AG09319 (cell line): Measurements from ENCODE around the gene OR2T2.
"Not testable (repeated sequence)": the region's sequence is repeated elsewhere in the genome, so short reads cannot be mapped to it uniquely, and the experiment has no call there.

ENCODE experiments used
- DNase-seq: peaks from one replicate; pipeline ENCODE4 v3.0.0-alpha.2; 2010; ENCODE audit warnings: low read depth; ENCODE audit errors: extremely low read depth
- TF ChIP-seq, protein P1 (sequence below): IDR thresholded peaks from 2 replicates; pipeline ENCODE4 v1.5.1; 2011; ENCODE audit warnings: low read depth, mild to moderate bottlenecking, inconsistent platforms, low read length, moderate library complexity

OR2T2 gene

DNA sequence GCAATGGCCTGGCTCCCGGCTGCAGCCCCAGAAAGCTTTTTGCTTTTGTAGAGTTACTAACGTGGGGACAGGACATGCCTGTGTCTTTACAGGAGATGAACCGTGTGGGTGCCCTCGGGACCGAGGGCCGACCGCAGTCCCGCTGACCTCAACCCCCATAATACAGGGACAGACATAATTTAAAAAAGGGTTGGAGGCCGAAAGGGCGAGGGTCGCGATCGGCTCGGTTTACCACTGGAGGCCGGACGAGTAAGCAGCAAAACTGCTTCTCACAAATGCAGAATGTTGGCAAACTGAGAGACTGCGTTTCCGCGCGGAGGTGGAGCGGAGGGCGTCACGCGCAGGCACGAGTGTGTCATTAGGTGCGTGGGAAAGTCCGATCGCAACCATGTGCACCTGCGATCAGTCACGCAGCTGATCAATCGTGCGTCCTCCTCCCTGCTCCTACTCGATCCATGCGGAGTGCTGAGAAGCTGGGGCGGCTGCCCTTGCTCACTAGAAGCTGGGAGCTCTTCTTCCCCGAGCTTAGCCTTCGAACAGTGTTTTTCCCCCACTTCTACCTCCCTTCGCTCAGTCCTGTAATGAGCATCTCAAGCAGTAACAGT, 11.5 kb upstream of the OR2T2 start:
- DNase-seq, result not testable (repeated sequence)

DNA sequence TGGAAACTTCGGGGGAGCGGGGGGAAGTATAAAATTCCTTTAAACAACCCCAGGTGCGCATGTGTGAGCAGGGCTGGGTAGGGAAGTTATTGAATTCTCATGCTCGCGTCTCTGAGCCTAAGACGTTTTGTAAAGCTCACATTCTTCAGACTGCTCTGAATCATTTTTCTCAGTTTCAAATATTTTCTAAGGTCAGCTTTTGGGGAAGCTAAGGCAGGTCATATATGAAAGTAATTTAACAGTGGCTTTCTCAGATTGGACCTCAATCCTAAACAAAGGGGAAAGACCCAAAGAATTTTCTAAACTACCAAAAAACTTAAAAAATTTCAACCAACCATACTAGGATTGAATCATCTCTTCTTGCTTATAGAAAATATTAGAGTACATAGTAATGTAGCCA, 10.5 kb upstream of the OR2T2 start:
- DNase-seq, result not testable (repeated sequence)

DNA sequence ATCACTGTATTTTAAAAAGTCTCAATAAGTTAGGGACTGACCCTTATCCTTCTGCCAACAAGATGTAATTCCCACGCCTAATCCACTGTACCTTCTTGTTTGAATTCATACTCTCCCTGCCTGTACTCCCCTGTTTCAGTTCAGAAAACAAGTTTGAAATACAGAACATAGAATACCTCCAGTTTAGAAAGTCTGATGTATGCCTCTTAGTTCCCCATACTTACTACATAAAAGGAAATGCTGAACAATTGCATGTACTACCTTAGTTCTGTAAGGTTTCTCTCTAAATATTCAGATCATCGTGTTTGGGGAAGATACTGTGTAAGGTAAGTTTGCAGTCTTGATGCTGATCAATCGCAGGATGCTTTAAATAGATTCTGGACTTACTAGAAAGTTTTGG, 9.1 kb upstream of the OR2T2 start:
- DNase-seq, result not testable (repeated sequence)

DNA sequence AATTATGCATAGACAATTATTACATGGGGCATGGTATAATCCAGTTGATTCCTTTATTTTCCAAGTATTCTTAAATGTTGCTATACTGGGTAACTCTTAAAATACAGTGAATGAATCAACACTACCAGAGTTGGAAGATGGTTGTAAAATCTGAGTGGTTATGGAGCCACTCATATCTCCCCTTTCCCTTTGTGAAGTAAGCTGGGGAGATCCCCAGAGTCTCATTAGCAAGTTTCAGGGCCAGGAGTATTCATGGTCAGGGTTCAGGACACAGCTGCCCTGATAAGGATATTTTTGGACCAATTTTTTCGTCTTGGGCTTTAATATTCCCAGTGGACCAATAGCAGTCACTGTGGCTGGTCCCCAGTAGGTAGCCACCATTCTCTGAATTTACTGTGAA, 6.8 kb upstream of the OR2T2 start:
- not testable (repeated sequence) for DNase-seq

DNA sequence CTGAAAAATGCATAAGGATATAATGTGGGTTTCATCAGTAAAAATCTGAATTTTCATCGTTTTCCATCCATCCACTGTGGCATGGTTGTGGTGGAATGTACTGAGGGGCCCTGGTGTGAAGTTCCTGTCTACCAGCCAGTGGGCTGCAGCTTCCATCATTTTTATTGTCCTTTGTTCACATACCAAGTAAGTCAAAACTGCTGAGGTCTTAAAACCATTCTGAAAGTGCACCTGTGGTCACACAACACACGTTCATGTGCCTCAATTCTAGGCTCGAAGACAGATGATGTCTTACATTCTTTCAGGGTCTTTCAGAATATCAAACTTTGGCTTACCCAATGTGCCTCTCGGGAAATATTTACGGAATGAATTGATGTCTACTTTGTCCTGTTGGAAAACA, 6.2 kb upstream of the OR2T2 start:
- DNase-seq, result not testable (repeated sequence)

DNA sequence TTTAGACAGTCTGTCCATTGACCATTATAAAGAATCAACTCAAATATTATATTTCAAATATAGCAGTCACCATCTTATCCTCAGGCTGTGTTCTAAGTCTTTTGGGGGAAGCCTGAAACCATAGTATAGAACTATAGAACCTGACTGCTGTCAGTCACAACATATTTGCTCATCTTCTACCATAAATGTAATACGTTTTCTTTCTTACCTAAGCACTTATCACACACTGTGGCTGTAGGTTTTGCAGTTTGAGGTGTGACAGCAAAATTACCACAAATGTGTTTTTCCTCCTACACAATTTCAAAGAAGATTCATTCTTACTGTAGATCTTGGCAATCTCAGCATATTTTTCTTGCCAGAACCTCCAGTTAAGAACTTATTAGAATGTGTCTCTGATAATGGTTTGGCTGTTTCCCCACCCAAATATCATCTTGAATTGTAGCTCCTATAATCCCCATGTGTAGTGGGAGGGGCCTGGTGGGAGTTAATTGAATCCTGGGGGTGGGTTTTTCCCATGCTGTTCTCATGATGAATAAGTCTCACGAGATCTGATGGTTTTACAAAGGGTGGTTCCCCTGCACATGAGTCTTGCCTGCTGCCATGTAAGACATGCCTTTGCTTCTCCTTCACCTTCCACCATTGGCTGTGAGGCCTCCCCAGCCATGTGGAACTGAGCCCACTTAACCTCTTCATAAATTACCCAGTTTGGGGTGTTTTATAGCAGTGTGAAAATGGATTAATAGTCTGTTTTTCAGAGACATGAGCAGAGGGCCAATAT, 2.7 kb upstream of the OR2T2 start:
- not testable (repeated sequence) for DNase-seq

DNA sequence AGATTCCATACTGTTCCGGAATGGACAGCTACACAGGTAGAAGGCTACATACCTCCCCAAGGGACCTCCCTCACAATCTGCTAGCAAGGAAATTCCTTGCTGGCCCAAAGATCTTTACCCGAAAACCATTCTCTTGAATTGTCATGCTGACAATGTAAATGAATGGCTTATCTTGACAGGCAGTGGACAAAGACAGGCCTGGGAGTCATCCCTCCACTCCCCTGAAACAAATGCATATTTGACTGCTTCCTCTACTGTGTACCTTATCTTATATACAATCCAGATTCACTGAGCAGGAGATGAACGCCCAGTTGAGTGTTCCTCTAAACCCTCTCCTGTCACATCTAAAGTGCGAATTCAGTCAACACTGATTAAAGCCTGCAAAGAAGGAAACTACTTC, 834 bp upstream of the OR2T2 start:
- DNase-seq, result not testable (repeated sequence)

DNA sequence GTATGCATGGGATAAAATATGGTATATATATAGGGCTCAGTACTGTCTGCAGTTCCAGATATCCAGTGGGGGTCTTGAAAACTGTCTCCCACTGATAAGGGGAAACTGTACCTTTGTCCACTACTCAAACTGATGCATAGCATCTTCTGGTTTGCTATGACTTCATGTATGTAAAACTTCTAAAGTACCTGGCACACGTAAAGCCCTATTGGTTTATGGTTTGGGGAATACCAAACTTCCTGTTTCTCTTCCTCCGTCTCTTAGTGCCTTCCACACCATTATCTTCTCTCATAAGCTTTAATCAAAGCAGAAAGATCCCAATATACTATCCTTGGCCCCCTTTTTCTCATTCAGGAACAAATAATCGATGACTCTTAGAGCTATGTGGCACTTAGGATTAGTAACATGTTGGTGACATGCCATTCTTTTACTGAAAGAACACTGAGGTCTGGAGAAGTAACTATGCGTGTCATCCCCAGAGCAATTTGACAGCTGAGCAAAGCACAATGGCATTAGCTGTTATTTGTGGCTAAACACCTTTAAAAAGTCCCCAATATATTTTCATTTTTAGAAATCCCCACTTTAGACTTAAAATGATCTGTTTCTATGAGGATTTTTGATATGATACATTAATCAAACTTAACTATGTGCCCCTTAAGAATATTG, 3.1 kb downstream of the OR2T2 start:
- not testable (repeated sequence) for DNase-seq

DNA sequence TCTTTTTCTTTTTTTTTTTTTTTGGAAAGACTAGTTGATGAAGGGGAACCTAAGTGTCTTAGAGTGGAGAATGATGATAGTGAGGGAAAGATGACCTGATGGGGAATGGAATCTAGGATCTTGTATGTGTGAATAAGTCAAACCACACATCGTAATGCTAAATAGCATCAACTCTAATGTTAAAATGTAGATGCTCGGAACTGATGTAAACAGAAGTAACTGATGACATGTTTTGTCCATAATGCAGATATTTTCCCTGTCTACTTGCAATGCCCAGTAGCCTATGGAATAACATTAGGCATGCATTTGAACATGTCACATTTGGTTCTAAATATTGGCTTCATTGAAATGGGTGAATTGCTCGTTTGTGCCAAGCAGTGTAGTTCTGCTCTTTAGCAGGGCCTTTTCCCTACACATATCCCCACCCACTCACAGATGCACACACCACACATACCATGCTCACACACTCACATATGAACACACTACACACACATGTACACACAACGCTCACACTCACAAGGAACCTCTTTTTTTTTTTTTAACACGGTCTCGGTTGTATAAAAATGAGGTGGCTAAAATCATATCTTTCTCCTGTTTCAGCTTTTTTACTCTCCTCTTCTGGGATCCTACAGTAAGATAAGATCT, 4.5 kb downstream of the OR2T2 start:
- not testable (repeated sequence) for DNase-seq

DNA sequence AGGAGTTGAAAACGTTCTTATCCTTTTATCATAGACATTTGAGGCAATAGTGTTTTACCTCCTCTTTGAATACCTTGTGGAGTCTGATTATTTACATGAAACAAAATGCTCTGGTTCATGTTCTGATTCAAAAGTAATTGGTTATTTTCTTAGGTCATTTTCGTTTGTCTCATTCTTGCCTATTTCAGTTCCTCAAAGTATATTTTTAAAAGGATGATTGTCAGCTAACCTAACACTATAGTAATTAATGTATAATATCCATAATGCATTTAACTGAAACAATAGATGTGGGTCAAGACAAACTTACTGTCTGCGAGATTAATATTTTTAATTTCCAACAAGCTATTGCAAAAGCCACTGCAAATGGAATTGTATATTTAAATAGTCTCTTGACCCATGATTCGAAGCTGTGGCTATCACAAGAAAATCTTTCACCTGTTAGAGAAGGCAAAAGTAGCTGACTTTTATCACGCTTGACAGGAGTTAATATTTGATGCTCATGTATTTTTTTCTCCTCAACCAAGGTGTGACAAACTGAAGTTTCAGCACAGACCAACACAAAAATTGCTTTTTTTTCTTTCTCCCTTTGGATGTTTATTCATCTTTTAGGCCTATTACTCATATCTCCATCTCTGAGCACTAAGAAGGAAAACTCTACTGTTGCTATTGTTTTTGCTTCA, 5.2 kb downstream of the OR2T2 start:
- not testable (repeated sequence) for DNase-seq

DNA sequence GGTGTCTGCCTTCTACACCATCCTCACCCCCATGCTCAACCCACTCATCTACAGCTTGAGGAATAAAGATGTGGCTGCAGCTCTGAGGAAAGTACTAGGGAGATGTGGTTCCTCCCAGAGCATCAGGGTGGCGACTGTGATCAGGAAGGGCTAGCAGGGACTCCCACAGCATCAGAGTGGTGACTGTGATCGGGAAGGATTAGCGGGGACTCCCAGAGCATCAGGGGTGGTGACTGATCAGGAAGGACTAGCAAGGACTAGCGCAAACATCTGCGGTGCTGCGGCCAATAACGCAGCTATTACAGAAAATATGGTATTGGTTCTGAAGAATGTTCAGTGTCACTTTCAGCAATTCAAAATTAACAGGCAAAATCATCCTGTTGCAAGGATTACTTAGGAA, 8.2 kb downstream of the OR2T2 start:
- not testable (repeated sequence) for DNase-seq

DNA sequence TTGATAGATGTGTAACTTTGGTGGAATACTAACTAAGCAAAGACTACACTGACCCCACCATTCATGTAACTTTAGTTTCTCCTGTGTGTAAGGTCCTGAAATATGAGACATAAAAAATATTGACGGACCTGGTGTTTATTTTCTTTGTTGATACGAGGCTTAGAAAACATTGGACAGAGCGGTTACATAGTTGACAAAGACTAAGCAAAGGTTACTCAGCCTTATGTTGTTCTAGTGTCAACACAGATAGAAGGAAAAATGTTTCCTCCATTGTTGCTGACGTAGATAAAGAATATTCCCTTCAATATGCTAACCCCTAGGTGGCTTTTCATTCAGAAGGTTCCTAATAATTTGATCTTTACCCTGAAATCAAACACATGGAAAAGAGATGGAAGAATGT, 9.6 kb downstream of the OR2T2 start:
- not testable (repeated sequence) for DNase-seq

DNA sequence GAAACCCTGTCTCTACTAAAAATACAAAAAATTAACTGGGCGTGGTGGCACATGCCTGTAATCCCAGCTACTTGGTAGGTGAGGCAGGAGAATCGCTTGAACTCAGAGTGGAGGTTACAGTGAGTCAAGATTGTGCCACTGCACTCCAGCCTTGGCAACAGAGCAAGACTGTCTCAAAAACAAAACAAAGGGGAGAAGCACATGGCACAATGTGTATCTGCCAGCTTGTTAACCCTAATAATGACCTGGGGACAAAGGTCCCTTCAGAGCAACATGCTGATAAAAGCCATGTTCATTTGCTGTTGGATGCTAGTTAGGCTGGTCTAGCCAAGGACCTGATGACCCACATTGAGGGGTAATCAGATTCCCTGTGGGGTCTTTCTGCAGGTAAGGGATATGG, 11.2 kb downstream of the OR2T2 start:
- DNase-seq, result not testable (repeated sequence)

DNA sequence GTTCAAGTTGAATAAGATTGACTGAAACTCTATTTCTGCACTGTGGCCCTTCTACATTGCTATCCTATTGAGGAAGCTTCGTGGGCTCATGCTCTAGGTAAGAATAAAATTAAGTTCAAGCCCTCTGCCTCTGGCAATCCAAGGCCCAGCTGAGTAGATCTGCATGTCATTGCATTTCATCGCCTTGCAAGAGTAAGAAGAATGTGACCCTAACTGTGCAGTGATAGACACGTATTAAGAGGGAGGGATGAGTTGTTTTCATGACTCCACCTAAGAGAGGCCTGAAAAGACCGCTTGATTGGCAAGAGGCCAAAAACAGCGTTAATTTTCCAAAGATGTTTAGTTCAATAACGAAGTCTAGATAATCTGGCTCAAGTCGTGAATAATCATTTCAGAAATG, 13.7 kb downstream of the OR2T2 start:
- not testable (repeated sequence) for DNase-seq

DNA sequence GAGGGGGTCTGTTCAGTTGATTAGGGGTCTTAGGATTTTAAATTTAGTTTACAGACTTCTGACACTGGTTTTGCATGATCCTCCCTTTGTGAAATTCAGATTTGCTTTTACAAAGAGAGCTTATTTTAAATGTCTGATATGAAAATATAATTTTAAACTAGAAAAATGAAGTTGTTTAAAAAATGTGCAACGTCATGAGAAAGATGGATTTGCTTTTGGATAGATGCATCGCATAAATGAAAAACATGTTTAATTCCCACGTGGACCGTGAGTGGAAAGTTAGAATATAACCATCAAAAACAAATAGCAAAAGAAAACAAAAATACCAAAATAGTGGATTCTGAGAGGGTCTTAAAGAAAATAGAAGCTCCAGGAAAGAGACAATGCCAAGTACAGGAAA, 25.7 kb downstream of the OR2T2 start:
- TF ChIP-seq, protein P1, sequence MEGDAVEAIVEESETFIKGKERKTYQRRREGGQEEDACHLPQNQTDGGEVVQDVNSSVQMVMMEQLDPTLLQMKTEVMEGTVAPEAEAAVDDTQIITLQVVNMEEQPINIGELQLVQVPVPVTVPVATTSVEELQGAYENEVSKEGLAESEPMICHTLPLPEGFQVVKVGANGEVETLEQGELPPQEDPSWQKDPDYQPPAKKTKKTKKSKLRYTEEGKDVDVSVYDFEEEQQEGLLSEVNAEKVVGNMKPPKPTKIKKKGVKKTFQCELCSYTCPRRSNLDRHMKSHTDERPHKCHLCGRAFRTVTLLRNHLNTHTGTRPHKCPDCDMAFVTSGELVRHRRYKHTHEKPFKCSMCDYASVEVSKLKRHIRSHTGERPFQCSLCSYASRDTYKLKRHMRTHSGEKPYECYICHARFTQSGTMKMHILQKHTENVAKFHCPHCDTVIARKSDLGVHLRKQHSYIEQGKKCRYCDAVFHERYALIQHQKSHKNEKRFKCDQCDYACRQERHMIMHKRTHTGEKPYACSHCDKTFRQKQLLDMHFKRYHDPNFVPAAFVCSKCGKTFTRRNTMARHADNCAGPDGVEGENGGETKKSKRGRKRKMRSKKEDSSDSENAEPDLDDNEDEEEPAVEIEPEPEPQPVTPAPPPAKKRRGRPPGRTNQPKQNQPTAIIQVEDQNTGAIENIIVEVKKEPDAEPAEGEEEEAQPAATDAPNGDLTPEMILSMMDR, result no peak
- DNase-seq, result no peak

DNA sequence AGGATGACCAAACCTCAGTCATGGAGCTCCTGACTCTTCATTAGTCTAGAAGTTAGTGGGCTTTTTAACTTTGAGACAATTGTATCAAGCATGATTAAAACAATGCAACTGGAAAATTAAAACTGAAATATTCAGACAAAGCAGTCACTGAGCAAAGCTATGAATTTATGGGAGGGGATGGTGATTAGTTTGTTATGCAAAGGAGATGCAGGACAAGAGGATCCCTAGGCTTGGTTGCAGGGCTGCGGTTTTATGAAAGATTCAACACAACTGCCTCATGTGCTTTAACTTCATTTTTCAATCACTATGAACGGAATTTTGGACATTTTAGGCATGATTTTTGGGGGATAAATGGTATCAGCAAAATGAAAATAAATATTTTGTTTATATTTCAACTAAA, 26.7 kb downstream of the OR2T2 start:
- DNase-seq, result not testable (repeated sequence)

DNA sequence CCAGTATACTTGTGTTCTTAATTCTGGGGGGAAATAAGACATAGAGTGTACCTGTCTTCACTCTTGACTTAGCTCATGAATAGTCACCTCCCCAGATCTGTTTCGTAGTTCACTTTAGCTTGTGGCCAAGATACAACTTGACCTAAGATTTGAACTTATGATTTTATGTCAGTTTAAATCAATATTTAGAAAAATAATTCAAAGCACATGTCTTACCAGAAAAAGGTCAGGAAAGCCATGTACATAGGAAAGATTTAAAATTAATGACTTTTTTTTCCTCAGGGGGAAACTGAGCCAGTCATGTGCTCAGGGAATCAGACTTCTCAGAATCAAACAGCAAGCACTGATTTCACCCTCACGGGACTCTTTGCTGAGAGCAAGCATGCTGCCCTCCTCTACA, 27.6 kb downstream of the OR2T2 start, which contains the start of gene OR2T3:
Gene OR2T3, plus strand, starts transcription at position 301 of the 400 bp plus-strand sequence. Its CDS starts 0 bp downstream, at position 301.
- DNase-seq, result not testable (repeated sequence)

DNA sequence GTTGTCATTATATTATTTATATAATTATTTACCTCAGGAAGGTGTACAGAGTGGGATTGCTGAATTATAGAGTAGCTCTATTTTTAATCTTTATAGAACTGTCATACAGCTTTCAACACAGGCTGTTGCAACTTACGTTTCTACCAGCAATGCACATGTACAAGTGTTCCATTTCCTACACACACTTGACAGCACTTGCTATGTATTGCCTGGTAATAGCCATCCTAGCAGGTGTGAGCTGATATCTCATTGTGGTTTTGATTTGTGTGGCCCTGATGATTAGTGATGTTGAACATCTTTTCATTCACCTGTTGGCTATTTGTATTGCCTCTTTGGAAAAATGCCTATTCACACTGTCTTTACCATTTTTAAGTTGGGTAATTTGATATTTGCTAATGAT, 30.2 kb downstream of the OR2T2 start:
- not testable (repeated sequence) for DNase-seq
